ENCODE results near the gene TRABD2A. TPM values are rescaled to one million over a fixed set of nuclear protein-coding genes. Genes with fewer than 3 reads are reported as not detected.
"Not testable (repeated sequence)": the region's sequence is repeated elsewhere in the genome, so short reads cannot be mapped to it uniquely, and the experiment has no call there.

Gene TRABD2A
- total RNA-seq, 6 experiments from 2014 or later: 0.20 to 2.4 (median 0.43) TPM; not detected in 1

DNA sequence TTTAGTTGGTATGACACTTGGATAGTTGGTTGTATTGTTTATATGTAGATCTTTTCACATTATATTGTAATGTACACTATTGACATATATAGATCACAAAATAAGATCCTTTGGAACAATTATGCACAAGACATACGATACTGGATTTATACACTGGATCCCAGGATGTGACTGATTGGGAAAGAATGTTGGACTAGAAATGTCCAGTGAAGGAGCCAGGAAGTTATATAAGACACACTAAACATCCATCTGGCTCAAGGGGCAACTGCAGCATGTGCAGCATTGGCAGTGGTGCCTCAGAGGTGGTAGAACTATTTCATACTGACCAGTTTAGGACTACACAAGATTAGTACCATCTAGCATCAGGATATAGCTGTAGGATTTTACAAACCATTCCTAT lies 104.9 kb downstream of the TRABD2A start:
- intact Hi-C loops (cut with DNase I): no loop called here
- ATAC-seq (no peak), DNase-seq (no peak)
- TF ChIP-seq POLR2A (IDR thresholded peaks at IDR 0.05): no peak
- TF ChIP-seq, protein P1, sequence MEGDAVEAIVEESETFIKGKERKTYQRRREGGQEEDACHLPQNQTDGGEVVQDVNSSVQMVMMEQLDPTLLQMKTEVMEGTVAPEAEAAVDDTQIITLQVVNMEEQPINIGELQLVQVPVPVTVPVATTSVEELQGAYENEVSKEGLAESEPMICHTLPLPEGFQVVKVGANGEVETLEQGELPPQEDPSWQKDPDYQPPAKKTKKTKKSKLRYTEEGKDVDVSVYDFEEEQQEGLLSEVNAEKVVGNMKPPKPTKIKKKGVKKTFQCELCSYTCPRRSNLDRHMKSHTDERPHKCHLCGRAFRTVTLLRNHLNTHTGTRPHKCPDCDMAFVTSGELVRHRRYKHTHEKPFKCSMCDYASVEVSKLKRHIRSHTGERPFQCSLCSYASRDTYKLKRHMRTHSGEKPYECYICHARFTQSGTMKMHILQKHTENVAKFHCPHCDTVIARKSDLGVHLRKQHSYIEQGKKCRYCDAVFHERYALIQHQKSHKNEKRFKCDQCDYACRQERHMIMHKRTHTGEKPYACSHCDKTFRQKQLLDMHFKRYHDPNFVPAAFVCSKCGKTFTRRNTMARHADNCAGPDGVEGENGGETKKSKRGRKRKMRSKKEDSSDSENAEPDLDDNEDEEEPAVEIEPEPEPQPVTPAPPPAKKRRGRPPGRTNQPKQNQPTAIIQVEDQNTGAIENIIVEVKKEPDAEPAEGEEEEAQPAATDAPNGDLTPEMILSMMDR (IDR thresholded peaks at IDR 0.05): no peak
- H3K4me1 ChIP-seq: no peaks in the 10 kb centered on the region
- WGBS (ENCODE audit: insufficient coverage, low coverage, low lambda C conversion rate, missing lambda C conversion rate): 70% methylated on average over 1 of the region's 1 CpG
- H3K36me3 ChIP-seq: no peaks in the 10 kb centered on the region
- no peaks in the 10 kb centered on the region for H3K9me3 ChIP-seq
- no peaks in the 10 kb centered on the region for H3K27me3 ChIP-seq
- no peak overlapping the region for H3K4me3 ChIP-seq
- H3K27ac ChIP-seq: no peak overlapping the region

DNA sequence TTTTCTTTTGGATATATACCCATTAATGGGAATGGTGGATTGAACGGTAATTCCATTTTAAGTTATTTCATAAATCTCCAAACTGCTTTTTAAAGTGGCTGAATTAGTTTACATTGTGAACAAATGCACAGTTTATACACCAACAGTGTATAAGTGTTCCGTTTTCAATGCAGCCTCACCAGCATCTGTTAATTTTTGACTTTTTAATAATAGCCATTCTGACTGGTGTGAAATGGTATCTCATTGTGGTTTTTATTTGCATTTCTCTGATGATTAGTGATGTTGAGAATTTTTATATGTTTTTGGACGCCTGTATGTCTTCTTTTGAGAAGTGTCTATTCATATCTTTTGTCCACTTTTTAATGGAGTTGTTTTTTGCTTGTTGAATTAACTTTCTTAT lies 107.3 kb downstream of the TRABD2A start:
- WGBS (ENCODE audit: insufficient coverage, low coverage, low lambda C conversion rate, missing lambda C conversion rate): 59% methylated on average over 3 of the region's 3 CpGs
- DNase-seq; H3K27me3 ChIP-seq; H3K4me1 ChIP-seq; ATAC-seq; H3K9me3 ChIP-seq; H3K4me3 ChIP-seq; H3K36me3 ChIP-seq; H3K27ac ChIP-seq; intact Hi-C loops (cut with DNase I): not testable (repeated sequence)

Other genes starting within 250 kb of the TRABD2A start
- gene TMSB10, start 24.6 kb upstream of the TRABD2A start, total RNA-seq: 100 to 1,000 TPM in 5 of 6 experiments, 10 to 100 TPM in 1; 77.3 to 814 (median 270) TPM
- 10 to 100 TPM; 28.6 to 45.3 (median 35.4) TPM for gene KCMF1, start 90.1 kb upstream of the TRABD2A start, total RNA-seq